SK-N-SH treated with all-trans-retinoic acid at 6 μM for 48 hours (cell line): Measurements from ENCODE around the gene TMEM40.

Experiments
- ATAC-seq: fragments of 200-7000 bp; cut with Tn5 transposase; 3 replicates; pipeline ENCODE4 v1.9.1; 2020; ENCODE audit warnings: mild to moderate bottlenecking, moderate library complexity
- ARNTL ChIP-seq: fragments of 450-650 bp; formaldehyde crosslinking; IDR thresholded peaks from 2 replicates; pipeline ENCODE4 v1.5.0; 2020; ENCODE audit warnings: low read depth, mild to moderate bottlenecking, moderate library complexity, borderline replicate concordance
- BACH2 ChIP-seq: fragments of 250-450 bp; sonication (Bioruptor Pico); IDR thresholded peaks from 2 replicates; pipeline ENCODE4 v1.9.0; 2021; ENCODE audit warnings: mild to moderate bottlenecking, borderline replicate concordance
- CSDC2 ChIP-seq: fragments of 250-450 bp; sonication (Bioruptor Pico); IDR thresholded peaks from 2 replicates; pipeline ENCODE4 v1.5.0; 2020; ENCODE audit warnings: mild to moderate bottlenecking, moderate library complexity
- ESRRG ChIP-seq: fragments of 250-450 bp; sonication (Bioruptor Pico); IDR thresholded peaks from 2 replicates; pipeline ENCODE4 v1.6.1; 2021; ENCODE audit warnings: mild to moderate bottlenecking
- GLIS3 ChIP-seq: fragments of 250-450 bp; sonication (Bioruptor Pico); IDR thresholded peaks from 2 replicates; pipeline ENCODE4 v1.5.0; 2020; ENCODE audit warnings: mild to moderate bottlenecking, moderate library complexity
- ISL1 ChIP-seq: fragments of 250-450 bp; sonication (Bioruptor Pico); IDR thresholded peaks from 2 replicates; pipeline ENCODE4 v2.1.2; 2022; ENCODE audit warnings: mild to moderate bottlenecking, moderate library complexity
- OSR1 ChIP-seq: fragments of 250-450 bp; sonication (Bioruptor Pico); IDR thresholded peaks from 2 replicates; pipeline ENCODE4 v1.8.0; 2022; ENCODE audit warnings: moderate library complexity, mild to moderate bottlenecking, inconsistent platforms
- PPARA ChIP-seq: fragments of 250-450 bp; sonication (Bioruptor Pico); IDR thresholded peaks from 2 replicates; pipeline ENCODE4 v1.5.0; 2020; ENCODE audit warnings: mild to moderate bottlenecking, borderline replicate concordance
- RARB ChIP-seq: fragments of 250-450 bp; sonication (Bioruptor Pico); IDR thresholded peaks from 2 replicates; pipeline ENCODE4 v1.8.0; 2021; ENCODE audit warnings: mild to moderate bottlenecking, moderate library complexity
- SNAI2 ChIP-seq: fragments of 250-450 bp; sonication (Bioruptor Pico); IDR thresholded peaks from 2 replicates; pipeline ENCODE4 v1.5.0; 2020; ENCODE audit warnings: mild to moderate bottlenecking, moderate library complexity
- TCF4 ChIP-seq: fragments of 250-450 bp; sonication (Bioruptor Pico); IDR thresholded peaks from 2 replicates; pipeline ENCODE4 v1.8.0; 2021; ENCODE audit warnings: mild to moderate bottlenecking, moderate library complexity, borderline replicate concordance
- TSHZ2 ChIP-seq: fragments of 250-450 bp; sonication (Bioruptor Pico); IDR thresholded peaks from 2 replicates; pipeline ENCODE4 v1.5.0; 2020; ENCODE audit warnings: mild to moderate bottlenecking, moderate library complexity
- ZC3H10 ChIP-seq: fragments of 250-450 bp; sonication (Bioruptor Pico); IDR thresholded peaks from 2 replicates; pipeline ENCODE4 v1.5.1; 2021; ENCODE audit warnings: mild to moderate bottlenecking, moderate library complexity
- ZFP3 ChIP-seq: fragments of 250-450 bp; sonication (Bioruptor Pico); IDR thresholded peaks from 2 replicates; pipeline ENCODE4 v1.5.0; 2020; ENCODE audit warnings: mild to moderate bottlenecking, moderate library complexity
- ZNF565 ChIP-seq: fragments of 450-650 bp; formaldehyde crosslinking; conservative IDR thresholded peaks from 2 replicates; pipeline ENCODE4 v1.5.0; 2020; ENCODE audit warnings: low read depth, mild to moderate bottlenecking, moderate library complexity
- ZNF70 ChIP-seq: fragments of 450-650 bp; formaldehyde crosslinking; IDR thresholded peaks from 2 replicates; pipeline ENCODE4 v1.5.0; 2020; ENCODE audit warnings: mild to moderate bottlenecking, moderate library complexity
- ZNF8 ChIP-seq: fragments of 450-650 bp; formaldehyde crosslinking; IDR thresholded peaks from 2 replicates; pipeline ENCODE4 v1.5.0; 2020; ENCODE audit warnings: mild to moderate bottlenecking, moderate library complexity
- TF ChIP-seq, protein P1 (sequence below): fragments of 250-450 bp; sonication (Bioruptor Pico); IDR thresholded peaks from 2 replicates; pipeline ENCODE4 v1.8.0; 2020; ENCODE audit warnings: mild to moderate bottlenecking, moderate library complexity, borderline replicate concordance
- TF ChIP-seq, protein P2 (sequence below): fragments of 250-450 bp; sonication (Bioruptor Pico); IDR thresholded peaks from 2 replicates; pipeline ENCODE4 v1.8.0; 2021; ENCODE audit warnings: low read depth, mild to moderate bottlenecking, moderate library complexity, borderline replicate concordance
- TF ChIP-seq, protein P3 (sequence below): fragments of 250-450 bp; sonication (Bioruptor Pico); IDR thresholded peaks from 2 replicates; pipeline ENCODE4 v1.5.1; 2020; ENCODE audit warnings: low read depth, mild to moderate bottlenecking, moderate library complexity

The TMEM40 gene

GRCh38 chr3:12775226-12775625 is 16.2 kb upstream of the TMEM40 start (continued):
- TF ChIP-seq TSHZ2 (CRISPR knock-in tag), result no peak

GRCh38 chr3:12774619-12775018 is 15.6 kb upstream of the TMEM40 start:
- TF ChIP-seq ZNF8 (CRISPR knock-in tag), result no peak
- no peak for TF ChIP-seq ESRRG
- no peak for TF ChIP-seq SNAI2 (CRISPR knock-in tag)
- TF ChIP-seq PPARA (CRISPR knock-in tag), result no peak
- no peak for TF ChIP-seq ZFP3
- no peak for TF ChIP-seq TSHZ2 (CRISPR knock-in tag)
- TF ChIP-seq TCF4 (CRISPR knock-in tag), result no peak
- no peak for TF ChIP-seq CSDC2 (CRISPR knock-in tag)
- TF ChIP-seq, protein P1, sequence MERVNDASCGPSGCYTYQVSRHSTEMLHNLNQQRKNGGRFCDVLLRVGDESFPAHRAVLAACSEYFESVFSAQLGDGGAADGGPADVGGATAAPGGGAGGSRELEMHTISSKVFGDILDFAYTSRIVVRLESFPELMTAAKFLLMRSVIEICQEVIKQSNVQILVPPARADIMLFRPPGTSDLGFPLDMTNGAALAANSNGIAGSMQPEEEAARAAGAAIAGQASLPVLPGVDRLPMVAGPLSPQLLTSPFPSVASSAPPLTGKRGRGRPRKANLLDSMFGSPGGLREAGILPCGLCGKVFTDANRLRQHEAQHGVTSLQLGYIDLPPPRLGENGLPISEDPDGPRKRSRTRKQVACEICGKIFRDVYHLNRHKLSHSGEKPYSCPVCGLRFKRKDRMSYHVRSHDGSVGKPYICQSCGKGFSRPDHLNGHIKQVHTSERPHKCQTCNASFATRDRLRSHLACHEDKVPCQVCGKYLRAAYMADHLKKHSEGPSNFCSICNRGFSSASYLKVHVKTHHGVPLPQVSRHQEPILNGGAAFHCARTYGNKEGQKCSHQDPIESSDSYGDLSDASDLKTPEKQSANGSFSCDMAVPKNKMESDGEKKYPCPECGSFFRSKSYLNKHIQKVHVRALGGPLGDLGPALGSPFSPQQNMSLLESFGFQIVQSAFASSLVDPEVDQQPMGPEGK (CRISPR knock-in tag), result no peak
- ATAC-seq, result no peak

- no peak for ATAC-seq
- TF ChIP-seq ZC3H10 (CRISPR knock-in tag) (no peak), BACH2 (no peak), ISL1 (CRISPR knock-in tag) (no peak), ZNF565 (CRISPR knock-in tag) (no peak), GLIS3 (CRISPR knock-in tag) (no peak), RARB (CRISPR knock-in tag) (no peak), TCF4 (CRISPR knock-in tag) (no peak), SNAI2 (CRISPR knock-in tag) (no peak), CSDC2 (CRISPR knock-in tag) (no peak), TSHZ2 (CRISPR knock-in tag) (no peak), OSR1 (no peak), ZNF8 (CRISPR knock-in tag) (no peak)
Observed at GRCh38 chr3:12773710-12774086, 14.6 kb upstream of the TMEM40 start.

GRCh38 chr3:12773030-12773709 is 14.1 kb upstream of the TMEM40 start:
- ATAC-seq, result no peak
- no peak for TF ChIP-seq GLIS3 (CRISPR knock-in tag)
- TF ChIP-seq, protein P2, sequence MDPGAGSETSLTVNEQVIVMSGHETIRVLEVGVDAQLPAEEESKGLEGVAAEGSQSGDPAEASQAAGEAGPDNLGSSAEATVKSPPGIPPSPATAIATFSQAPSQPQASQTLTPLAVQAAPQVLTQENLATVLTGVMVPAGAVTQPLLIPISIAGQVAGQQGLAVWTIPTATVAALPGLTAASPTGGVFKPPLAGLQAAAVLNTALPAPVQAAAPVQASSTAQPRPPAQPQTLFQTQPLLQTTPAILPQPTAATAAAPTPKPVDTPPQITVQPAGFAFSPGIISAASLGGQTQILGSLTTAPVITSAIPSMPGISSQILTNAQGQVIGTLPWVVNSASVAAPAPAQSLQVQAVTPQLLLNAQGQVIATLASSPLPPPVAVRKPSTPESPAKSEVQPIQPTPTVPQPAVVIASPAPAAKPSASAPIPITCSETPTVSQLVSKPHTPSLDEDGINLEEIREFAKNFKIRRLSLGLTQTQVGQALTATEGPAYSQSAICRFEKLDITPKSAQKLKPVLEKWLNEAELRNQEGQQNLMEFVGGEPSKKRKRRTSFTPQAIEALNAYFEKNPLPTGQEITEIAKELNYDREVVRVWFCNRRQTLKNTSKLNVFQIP (CRISPR knock-in tag), result no peak
- TF ChIP-seq ZNF8 (CRISPR knock-in tag), result no peak
- no peak for TF ChIP-seq TCF4 (CRISPR knock-in tag)
- no peak for TF ChIP-seq ARNTL (CRISPR knock-in tag)
- TF ChIP-seq ZC3H10 (CRISPR knock-in tag), result no peak
- TF ChIP-seq ISL1 (CRISPR knock-in tag), result no peak
- TF ChIP-seq RARB (CRISPR knock-in tag), result no peak
- no peak for TF ChIP-seq BACH2
- TF ChIP-seq ZNF70 (CRISPR knock-in tag), result no peak
- TF ChIP-seq PPARA (CRISPR knock-in tag), result no peak
- TF ChIP-seq, protein P3, sequence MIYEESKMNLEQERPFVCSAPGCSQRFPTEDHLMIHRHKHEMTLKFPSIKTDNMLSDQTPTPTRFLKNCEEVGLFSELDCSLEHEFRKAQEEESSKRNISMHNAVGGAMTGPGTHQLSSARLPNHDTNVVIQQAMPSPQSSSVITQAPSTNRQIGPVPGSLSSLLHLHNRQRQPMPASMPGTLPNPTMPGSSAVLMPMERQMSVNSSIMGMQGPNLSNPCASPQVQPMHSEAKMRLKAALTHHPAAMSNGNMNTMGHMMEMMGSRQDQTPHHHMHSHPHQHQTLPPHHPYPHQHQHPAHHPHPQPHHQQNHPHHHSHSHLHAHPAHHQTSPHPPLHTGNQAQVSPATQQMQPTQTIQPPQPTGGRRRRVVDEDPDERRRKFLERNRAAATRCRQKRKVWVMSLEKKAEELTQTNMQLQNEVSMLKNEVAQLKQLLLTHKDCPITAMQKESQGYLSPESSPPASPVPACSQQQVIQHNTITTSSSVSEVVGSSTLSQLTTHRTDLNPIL (CRISPR knock-in tag), result no peak
- TF ChIP-seq ZFP3, result no peak
